ENCODE measurements around the gene ABTB2.
A peak's percentile ranks its signal among the peaks of the same experiment; 100 is the strongest.

Gene ABTB2

DNA sequence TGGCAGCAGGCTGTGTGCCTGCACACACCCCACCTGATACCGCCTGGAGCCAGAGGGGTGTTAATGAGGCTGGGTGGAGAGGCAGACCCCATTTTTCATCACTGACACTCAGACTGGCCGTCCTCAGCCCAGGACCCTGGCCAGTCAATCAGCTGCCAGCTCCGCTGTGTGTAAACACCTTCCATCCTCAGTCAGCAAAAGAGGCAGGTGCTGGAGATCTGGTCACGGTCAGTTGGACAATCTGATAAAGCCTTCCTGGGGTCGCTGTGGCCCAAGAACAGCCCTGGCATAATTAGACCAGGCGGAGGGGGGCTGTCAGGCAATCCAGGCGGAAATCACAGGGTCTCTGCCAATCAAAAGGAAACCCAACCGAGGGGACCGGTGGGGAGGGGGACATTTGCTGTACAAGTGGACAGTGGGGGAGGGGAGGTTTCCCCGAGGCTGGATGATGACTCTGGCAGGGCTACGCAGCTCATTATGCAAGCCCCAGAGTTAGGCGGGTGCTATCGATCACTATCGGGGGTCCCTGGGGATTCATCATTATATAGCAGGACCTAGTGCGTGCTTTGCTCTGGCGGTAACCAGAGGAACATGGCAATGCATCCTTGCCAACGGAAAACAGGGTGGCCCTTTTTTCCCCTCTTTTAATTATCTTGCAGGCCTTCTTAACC, 72.9 kb downstream of the ABTB2 start:
- DNase-seq (ENCODE audit: low spot score): no peak

DNA sequence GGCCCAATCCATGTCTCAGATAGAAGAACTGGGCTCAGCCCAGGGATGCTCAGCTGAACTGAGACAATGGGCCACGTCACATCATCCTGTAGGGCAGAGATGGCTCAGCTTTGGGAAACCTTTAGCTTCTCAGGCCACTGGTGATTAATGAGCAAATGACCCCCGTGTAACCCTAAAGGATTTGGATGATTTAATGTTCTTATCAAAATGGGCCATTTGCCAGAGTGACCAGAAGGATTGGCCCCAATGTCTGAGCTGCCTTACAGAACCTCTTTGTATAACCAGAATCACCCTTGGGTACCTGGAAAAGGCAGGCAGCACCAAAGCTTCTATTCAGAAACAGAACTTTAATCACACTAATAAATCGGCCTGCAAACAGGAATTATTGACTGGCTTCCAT, 73.7 kb downstream of the ABTB2 start:
- no peak for DNase-seq (ENCODE audit: low spot score)

DNA sequence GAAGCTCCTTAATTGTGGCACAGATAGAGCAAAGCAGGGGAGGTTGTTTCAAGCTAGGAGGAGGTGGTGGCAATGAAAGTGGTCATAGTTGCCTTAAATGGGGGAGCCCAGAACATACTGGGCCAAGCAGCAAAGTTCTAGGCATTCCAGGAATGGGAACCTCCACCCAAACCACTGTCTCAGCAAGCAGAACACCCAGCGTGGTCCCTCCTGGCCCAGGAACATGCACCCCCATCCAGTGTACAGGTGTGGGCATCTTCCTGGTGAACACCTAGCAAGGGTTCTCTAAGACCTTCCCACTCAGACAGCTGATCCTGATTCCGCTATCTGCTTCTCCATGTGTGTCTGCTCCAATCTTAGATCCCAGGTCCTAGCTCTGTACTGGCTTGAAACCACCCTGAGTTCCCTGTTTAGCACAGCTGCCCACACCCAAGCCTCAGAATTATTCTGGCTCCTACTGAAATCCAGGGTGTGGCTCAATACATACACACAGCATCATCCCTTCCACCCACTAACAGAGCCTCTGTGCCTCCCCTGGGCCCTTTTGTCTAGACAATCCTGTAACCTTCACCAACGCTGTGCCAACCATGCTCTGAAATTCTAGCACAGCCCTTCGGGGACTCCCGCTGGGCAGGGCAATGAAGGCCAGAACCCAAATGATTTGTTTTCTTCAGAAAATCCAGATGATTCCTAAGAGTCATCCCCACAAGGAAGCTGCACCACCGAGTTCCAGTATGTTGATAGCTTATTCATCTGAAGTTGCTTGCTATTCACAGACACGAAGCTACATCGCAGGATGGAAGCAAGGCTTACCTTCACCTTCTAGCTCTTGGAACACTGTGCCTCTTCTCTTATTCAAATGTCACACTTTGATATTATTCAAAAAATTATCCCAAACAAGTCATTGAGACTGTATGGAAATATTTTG, 76.6 kb downstream of the ABTB2 start:
- DNase-seq (ENCODE audit: low spot score): no peak

DNA sequence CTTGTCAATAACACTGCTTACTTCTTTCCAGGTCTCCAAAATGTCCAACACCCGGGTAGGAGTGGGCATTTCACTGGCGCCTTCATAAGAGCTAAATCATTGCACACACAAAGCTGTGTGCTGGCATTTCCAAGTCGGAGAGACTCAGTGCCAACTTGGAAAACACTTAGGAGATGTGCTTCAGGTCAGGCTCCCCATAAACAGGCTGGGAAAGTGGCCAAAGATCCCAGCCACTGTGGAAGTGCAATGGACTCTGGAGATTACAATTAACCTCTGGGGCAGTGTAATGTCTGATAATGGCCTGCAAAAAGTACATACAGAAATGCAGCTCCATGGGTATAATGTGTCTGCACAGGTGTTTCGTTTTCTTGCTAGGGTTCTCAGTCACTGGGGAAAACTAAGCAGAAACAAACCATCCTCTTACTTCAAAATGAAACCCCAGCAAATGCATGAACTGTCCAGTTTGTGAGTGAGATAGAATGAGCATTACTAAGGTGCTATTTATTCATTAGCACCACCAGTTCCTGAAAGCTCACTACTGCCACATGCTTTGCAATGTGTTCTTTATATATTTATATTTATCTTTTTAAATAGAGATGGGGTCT, 79.0 kb downstream of the ABTB2 start:
- DNase-seq (ENCODE audit: low spot score): no peak

DNA sequence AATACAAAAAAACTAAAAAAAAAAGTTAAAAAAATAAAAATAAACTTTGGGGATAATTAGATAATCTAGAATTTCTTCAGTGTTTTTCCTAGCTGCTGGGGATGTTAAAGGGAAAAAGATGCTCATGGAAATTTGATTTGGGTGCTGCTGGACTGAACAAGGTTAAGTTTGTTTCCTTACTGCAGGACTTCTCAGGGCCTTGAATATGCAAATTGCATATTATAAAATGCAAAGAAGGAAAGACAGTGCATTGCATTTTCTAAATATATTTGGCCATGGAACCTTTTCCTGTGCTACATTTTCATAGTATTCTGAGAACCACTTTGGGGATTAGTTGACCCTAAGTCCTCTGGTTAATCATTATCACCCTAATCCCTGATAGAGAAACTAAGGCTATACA, 79.6 kb downstream of the ABTB2 start:
- DNase-seq (ENCODE audit: low spot score): no peak

DNA sequence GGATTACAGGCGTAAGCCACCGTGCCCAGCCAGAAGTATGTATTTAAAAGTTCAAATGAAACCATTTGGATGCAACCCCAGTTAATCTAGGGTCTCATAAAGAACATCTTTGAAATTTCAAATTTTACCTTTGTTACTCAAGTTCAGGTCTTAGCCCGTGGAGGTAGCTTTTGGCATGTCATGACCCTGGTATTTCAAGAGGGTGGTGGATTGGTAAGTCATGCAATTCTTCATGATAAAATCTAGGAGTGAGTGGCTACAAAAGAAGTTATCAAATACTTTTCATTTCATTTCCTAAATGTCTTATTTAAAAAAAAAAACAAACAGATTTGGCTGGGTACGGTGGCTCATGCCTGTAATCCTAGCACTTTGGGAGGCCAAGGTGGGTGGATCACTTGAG, 80.6 kb downstream of the ABTB2 start:
- DNase-seq (ENCODE audit: low spot score): no peak

DNA sequence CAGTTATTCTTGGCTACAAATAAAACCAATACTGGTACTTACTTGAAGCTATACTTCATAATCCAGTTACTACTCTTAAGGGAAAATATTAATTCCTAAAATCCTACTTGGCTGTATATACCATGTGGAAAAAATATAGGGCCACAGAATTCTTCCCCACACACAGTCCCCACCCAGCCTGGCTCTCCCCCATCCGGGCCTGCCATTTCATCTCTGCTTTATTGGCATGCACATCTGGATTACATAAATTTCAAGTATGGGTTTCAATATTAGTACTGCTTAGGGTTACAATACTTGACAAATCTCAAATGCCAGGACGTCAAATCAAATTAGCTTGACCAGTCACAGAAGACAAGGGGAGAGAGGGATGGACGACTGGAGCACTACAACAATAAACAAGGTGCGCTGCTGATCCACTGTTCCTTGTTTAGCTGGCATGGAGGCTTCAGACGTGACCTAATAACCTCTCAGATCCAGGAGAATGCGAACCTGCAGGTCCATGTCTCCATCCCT, 81.4 kb downstream of the ABTB2 start:
- DNase-seq (ENCODE audit: low spot score): no peak

GRCh38 chr11:34275486-34275885, 82.3 kb downstream of the ABTB2 start:
- DNase-seq (ENCODE audit: low spot score): no peak

GRCh38 chr11:34274712-34275398, 83.0 kb downstream of the ABTB2 start:
- peak; percentile 79 for DNase-seq (ENCODE audit: low spot score)

DNA sequence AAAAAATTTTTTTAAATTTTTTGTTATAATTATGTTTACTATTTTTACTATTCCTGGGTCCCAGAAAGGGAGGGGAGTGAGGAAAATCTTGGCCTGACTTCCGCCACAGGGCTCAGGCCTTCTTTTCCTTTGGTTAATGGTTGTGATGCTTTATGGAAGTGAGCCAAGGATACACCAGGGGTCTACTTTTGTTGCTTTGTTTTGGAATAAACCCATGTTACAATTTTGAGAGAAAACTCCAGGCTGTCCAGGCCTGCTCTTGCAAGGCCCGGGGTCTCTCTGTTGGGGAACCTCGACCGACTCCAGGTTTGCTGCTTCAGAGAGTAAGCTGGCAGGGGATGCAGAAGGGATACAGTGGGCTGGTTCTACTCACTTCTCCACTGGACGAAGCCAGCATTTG, 84.7 kb downstream of the ABTB2 start:
- DNase-seq (ENCODE audit: low spot score): no peak

DNA sequence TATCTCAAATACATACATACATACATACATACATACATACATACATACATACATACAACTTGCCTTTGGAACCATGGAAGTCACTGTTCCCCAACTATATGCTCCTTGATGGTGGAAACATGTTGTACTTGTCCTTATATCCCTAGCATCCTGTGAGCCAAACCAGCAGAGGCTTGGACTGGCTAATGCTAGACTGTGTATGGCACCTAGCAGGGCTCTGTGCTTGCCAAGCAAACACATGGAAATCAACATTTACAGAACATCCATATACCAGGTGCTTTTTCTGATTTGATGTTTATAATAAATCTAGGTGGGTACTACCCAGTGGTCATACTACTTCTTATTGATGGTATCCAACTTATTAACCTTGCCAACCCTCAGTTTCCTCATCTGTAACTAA, 86.1 kb downstream of the ABTB2 start:
- DNase-seq (ENCODE audit: low spot score): no peak

DNA sequence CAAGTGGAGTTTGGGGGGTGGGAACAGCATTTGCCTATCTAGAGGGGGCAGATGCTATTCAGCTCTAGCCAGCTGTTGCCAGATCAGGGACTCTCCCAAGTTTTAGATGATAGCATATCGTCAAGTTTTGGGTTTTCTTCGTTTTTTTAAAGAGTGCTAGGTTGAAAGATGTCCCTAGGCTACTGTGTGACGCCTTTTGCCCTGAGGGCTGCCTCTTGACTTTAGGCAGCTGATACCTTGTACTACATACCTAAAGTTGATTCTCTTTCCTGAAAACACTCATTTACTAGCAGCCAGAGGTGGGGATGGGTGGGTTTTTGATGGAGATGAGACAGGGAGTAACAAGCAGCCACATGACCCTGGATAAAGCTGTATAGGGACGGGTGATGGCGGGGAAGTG, 87.1 kb downstream of the ABTB2 start:
- no peak for DNase-seq (ENCODE audit: low spot score)

DNA sequence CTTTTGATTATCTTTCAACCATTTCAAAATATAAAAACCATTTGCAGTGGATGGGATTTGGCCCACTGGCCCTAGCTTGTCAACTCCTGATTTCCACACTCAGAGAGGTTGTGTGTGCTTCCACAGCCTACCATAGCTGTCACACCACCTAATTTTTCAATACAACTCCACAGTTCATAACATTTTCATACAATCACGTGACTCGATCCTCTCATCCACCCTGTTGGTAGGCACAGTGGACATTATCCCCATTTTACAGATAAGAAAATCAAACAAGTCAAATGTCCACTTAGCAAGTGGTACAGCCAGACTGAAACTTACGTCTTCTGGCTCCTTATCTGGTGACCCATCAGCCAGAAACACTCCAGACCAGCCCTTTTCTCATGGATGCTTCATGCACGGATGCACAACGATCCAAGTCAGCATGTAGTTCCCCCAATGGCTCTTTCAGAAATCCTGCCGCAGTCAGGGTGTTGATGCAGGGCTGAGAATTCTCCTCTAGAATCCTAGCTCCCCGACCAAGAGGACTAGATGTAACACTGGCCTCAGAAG, 88.0 kb downstream of the ABTB2 start:
- DNase-seq (ENCODE audit: low spot score): no peak

DNA sequence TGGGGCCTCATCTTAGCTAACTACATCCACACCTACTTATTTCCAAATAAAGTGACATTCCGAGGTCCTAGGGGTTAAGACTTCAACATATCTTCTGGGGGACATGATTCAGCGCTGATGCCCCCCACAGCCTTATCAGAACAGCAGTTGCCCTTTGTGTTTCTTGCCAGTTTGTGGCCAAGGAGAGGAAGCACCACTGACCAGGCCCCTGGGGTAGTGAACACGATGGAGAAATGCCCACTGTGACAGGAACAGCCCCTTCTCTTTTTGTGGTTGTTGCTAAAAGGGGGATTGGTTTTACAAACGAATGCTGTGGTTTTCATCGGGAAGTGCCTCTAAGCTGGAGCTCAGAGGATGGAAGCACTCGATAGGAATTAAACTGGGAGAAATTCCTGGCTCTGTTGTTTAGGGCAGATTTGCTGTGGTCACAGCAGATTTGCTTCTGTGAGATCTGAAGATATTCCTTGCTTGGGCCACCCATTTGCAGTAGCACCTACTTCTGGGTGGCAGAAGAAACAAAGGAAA, 88.8 kb downstream of the ABTB2 start:
- no peak for DNase-seq (ENCODE audit: low spot score)

- no peak for DNase-seq (ENCODE audit: low spot score)
These were observed 90.4 kb downstream of the ABTB2 start for GRCh38 chr11:34267417-34267816.

GRCh38 chr11:34267013-34267412, 90.8 kb downstream of the ABTB2 start:
- no peak for DNase-seq (ENCODE audit: low spot score)

GRCh38 chr11:34266090-34266912, 91.5 kb downstream of the ABTB2 start:
- DNase-seq (ENCODE audit: low spot score): no peak

GRCh38 chr11:34264303-34265110, 93.3 kb downstream of the ABTB2 start:
- no peak for DNase-seq (ENCODE audit: low spot score)

DNA sequence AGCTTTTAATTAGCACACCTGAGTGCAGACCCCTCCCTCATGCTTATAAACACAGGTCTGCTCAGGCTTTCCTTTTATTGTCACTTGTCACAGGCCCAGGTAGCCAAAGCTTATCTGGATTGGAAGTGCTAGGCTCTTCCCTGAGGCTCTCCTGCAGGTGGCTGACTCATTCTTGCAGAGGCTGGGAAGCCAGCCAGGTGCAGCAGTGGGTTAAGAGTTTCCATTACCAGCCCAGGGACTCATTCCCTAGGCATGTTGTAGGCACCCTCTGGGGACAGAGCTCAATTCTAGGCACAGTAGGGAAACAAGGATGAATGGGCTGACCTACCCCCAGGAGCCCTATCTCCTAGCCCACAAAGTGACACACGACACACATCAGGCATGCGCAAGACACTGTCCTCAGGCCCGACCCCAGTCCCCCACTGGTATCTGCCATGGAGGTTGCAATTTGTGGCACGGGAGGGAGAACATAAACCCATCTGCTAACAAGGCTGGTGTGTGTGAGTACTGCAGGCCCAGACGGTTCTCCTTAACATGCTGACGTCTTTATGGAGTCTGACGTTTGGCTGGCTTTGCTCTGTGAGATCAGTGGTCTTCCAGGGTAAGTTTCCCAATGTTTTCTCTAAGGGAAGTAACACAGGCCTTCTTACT, 94.2 kb downstream of the ABTB2 start:
- no peak for DNase-seq (ENCODE audit: low spot score)

Measured in left forelimb (tissue), 1 donor.